Suprapubic skin (tissue), 3 donors: ENCODE data around the gene AHRR.

ENCODE experiments used
- POLR2A ChIP-seq, 2 donors: fragments of 450-650 bp; IDR thresholded peaks; one replicate each; pipeline ENCODE4 v1.6.1; 2017; ENCODE audit warnings: antibody characterized with exemption in 2 of 2, mild to moderate bottlenecking in 2 of 2, moderate library complexity in 2 of 2
- TF ChIP-seq, protein P1 (sequence below), 2 donors: fragments of 200-600 bp in 1 of 2; fragments of 450-650 bp in 1 of 2; sonication (generic) in 1 of 2; IDR thresholded peaks; one replicate each; pipeline ENCODE4 v1.5.1; 2016 to 2019; ENCODE audit warnings: antibody characterized with exemption in 2 of 2, mild to moderate bottlenecking in 1 of 2, moderate library complexity in 1 of 2

DNA sequence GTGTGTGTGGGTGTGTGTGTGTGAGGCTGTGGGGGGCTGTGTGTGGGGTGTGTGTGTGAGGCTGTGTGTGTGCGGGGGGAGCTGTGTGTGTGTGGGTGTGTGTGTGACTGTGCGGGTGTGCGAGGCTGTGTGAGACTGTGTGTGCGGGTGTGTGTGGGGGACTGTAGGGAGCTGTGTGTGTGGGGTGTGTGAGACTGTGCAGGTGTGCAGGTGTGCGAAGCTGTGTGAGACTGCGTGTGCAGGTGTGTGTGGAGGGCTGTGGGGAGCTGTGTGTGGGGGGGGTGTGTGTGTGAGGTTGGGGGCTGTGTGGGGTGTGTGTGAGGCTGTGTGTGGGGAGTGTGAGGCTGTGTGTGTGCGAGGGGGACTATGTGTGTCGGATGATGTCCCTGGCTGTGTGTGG, 23.2 kb downstream of the AHRR start:
- TF ChIP-seq, protein P1, sequence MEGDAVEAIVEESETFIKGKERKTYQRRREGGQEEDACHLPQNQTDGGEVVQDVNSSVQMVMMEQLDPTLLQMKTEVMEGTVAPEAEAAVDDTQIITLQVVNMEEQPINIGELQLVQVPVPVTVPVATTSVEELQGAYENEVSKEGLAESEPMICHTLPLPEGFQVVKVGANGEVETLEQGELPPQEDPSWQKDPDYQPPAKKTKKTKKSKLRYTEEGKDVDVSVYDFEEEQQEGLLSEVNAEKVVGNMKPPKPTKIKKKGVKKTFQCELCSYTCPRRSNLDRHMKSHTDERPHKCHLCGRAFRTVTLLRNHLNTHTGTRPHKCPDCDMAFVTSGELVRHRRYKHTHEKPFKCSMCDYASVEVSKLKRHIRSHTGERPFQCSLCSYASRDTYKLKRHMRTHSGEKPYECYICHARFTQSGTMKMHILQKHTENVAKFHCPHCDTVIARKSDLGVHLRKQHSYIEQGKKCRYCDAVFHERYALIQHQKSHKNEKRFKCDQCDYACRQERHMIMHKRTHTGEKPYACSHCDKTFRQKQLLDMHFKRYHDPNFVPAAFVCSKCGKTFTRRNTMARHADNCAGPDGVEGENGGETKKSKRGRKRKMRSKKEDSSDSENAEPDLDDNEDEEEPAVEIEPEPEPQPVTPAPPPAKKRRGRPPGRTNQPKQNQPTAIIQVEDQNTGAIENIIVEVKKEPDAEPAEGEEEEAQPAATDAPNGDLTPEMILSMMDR (IDR thresholded peaks at IDR 0.05): no peak
- no peak for TF ChIP-seq POLR2A (IDR thresholded peaks at IDR 0.05)
